RWPE2 (cell line): ENCODE measurements around the gene XPNPEP1.
A peak's percentile ranks its signal among the peaks of the same experiment; 100 is the strongest.
"Not testable (repeated sequence)": the region's sequence is repeated elsewhere in the genome, so short reads cannot be mapped to it uniquely, and the experiment has no call there.

Experiments used
- ATAC-seq: fragments of 200-7000 bp; cut with Tn5 transposase; 3 replicates; pipeline ENCODE4 v1.9.1; 2021; ENCODE audit warnings: low read depth
- DNase-seq: peaks from one replicate; pipeline ENCODE4 v3.0.0-alpha.2; 2020; ENCODE audit warnings: low spot score
- H3K27ac ChIP-seq: fragments of 450-650 bp; 2 replicates; pipeline ENCODE4 v1.5.1; 2017; ENCODE audit warnings: mild to moderate bottlenecking; ENCODE audit not compliant: poor library complexity, severe bottlenecking
- H3K27me3 ChIP-seq: fragments of 250-450 bp; sonication (Bioruptor Pico); 2 replicates; pipeline ENCODE4 v1.5.1; 2021; ENCODE audit warnings: mild to moderate bottlenecking, moderate library complexity; ENCODE audit not compliant: insufficient read depth, poor library complexity, severe bottlenecking
- H3K36me3 ChIP-seq: fragments of 250-450 bp; sonication (Bioruptor Pico); 2 replicates; pipeline ENCODE4 v1.5.1; 2020; ENCODE audit warnings: low read depth, mild to moderate bottlenecking, moderate library complexity
- H3K4me1 ChIP-seq: fragments of 250-450 bp; sonication (Bioruptor Pico); 2 replicates; pipeline ENCODE4 v1.5.1; 2021; ENCODE audit warnings: mild to moderate bottlenecking, moderate library complexity; ENCODE audit not compliant: insufficient read depth, poor library complexity, severe bottlenecking
- H3K4me3 ChIP-seq: fragments of 250-450 bp; sonication (Bioruptor Pico); 2 replicates; pipeline ENCODE4 v1.5.1; 2021; ENCODE audit warnings: mild to moderate bottlenecking, moderate library complexity; ENCODE audit not compliant: severe bottlenecking
- H3K9me3 ChIP-seq: fragments of 250-450 bp; sonication (Bioruptor Pico); 2 replicates; pipeline ENCODE4 v1.5.1; 2021; ENCODE audit warnings: mild to moderate bottlenecking, moderate library complexity; ENCODE audit not compliant: severe bottlenecking
- CTCF ChIP-seq: fragments of 450-650 bp; IDR thresholded peaks from one replicate; pipeline ENCODE4 v1.5.1; 2017; ENCODE audit warnings: mild to moderate bottlenecking, moderate library complexity; ENCODE audit not compliant: poor library complexity, severe bottlenecking

XPNPEP1 gene

DNA sequence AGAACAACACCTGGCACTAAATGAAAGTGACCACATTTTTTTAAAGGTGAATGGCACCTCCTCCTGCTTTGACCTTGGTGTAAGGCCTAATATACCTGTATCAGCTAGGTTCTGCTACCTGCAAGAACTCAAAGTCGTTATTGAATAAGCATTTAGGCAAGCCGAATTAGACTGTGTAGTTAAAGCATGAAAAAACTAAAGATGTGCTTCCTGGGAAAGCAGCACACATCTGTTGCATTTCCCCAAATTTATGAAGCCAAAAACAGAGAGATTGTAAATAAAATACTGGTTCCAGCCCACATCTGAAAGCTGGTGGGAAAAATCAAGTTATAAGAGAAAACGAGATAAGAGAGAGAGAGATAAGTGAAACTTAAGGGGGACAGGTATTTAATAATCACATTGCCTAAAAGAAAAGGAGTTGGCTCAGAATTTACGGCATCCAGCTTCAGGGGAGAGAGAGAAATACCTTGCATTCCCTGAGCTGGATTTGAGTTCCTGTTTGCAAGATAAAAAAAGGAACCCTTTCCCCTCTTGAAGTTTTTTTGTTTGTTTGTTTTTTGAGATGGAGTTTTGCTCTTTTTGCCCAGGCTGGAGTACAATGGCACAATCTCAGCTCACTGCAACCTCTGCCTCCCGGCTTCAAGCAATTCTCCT lies 1.8 kb upstream of the XPNPEP1 start:
- no peaks in the 10 kb centered on the region for H3K36me3 ChIP-seq
- no peaks in the 10 kb centered on the region for H3K27me3 ChIP-seq
- ATAC-seq (no peak), DNase-seq (no peak)
- H3K4me3 ChIP-seq: no peak overlapping the region
- no peak for TF ChIP-seq CTCF
- no peaks in the 10 kb centered on the region for H3K9me3 ChIP-seq
- peaks cover 9% of the 10 kb centered on the region for H3K4me1 ChIP-seq
- H3K27ac ChIP-seq: no peak overlapping the region

DNA sequence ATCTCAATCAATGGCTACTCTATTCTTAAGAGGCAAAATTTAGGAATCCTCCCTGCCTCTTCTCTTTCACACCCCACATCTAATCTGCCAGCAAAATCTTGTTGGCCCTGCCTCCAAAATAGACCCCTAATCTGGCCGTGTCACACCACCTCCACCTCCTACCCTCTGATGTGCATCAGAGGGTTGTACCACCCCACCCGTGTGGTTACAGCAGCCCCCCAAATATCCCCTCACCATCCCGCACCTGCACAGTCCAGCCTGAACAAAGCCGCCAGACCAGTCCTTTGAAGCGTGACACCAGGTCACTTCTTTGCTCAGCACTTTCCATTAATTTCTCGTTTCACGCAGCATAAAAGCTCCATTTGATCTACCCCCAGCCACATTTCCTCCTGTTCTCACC lies 776 bp upstream of the XPNPEP1 start:
- Histone ChIP-seq H3K36me3 (no peaks in the 10 kb centered on the region; the same call in 1 of the 2 replicates), H3K4me3 (peak overlapping the region; percentile 83), H3K9me3 (no peaks in the 10 kb centered on the region), H3K4me1 (peaks cover 9% of the 10 kb centered on the region), H3K27ac (no peak overlapping the region), H3K27me3 (no peaks in the 10 kb centered on the region)
- no peak for DNase-seq
- ATAC-seq: no peak
- no peak for TF ChIP-seq CTCF

DNA sequence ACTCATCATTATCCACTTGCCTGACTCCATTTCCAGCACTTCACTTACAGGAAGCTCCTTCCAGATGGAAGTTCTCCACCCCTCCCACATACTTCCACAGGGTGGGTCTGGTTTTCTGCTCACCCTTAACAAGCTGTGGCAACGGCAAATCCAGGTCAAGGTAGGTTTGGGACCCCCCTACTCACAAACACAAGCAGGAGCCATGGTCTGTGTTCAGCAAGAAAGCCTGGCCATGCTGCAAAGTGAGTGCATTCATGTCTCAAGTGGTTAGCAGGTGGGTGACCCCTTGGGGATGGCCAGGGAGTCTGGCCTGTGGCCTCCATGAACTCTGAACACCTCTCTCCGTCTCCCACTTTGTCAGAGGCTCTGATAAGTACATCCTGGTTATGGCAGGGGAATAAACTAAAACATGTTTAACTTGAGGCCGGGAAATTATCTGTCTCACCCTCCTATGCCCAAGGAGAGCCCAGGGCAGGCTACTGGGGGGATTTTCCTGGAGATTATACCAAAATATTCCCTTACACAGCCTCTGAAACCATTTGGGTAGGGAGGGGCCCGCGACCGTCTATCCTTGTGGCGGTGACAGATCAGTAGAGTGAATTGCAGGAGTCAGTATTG lies 844 bp downstream of the XPNPEP1 start:
- Histone ChIP-seq H3K27me3 (no peaks in the 10 kb centered on the region), H3K36me3 (no peaks in the 10 kb centered on the region; the same call in 1 of the 2 replicates), H3K9me3 (no peaks in the 10 kb centered on the region), H3K27ac (peak overlapping the region; percentile 61), H3K4me3 (peak overlapping the region; percentile 83), H3K4me1 (peaks cover 9% of the 10 kb centered on the region)
- DNase-seq (no peak), ATAC-seq (peak; percentile 24; the same call in 2 of the 3 replicates)
- no peak for TF ChIP-seq CTCF

- Histone ChIP-seq H3K9me3 (no peaks in the 10 kb centered on the region), H3K36me3 (no peaks in the 10 kb centered on the region; the same call in 1 of the 2 replicates), H3K27ac (no peak overlapping the region), H3K4me1 (peaks cover 18% of the 10 kb centered on the region), H3K4me3 (no peak overlapping the region), H3K27me3 (no peaks in the 10 kb centered on the region)
- ATAC-seq: no peak
- no peak for DNase-seq
- TF ChIP-seq CTCF: no peak
Measured at GRCh38 chr10:109920016-109920415, 3.3 kb downstream of the XPNPEP1 start.

DNA sequence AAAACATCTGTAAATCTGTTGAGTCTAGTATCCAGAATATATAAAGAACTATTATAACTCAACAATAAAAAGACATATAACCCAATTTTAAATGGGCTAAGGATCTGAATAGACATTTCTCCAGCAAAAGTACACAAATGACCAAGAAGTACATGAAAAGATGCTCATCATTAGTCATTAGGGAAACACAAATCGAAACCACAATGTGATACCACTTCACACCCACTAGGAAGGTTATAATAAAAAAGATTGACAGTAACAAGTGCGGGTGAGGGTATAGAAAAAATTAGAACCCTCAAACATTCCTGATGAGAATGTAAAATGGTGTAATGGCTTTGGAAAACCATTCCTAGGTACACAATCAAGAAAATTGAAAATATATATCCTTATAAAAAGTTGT lies 4.1 kb downstream of the XPNPEP1 start:
- DNase-seq (no peak), ATAC-seq (no peak)
- TF ChIP-seq CTCF: no peak
- peaks cover 3% of the 10 kb centered on the region; the same call in 1 of the 2 replicates for H3K36me3 ChIP-seq
- H3K27me3 ChIP-seq: no peaks in the 10 kb centered on the region
- no peaks in the 10 kb centered on the region for H3K9me3 ChIP-seq
- H3K4me3 ChIP-seq: no peak overlapping the region
- H3K4me1 ChIP-seq: peaks cover 25% of the 10 kb centered on the region
- no peak overlapping the region for H3K27ac ChIP-seq

DNA sequence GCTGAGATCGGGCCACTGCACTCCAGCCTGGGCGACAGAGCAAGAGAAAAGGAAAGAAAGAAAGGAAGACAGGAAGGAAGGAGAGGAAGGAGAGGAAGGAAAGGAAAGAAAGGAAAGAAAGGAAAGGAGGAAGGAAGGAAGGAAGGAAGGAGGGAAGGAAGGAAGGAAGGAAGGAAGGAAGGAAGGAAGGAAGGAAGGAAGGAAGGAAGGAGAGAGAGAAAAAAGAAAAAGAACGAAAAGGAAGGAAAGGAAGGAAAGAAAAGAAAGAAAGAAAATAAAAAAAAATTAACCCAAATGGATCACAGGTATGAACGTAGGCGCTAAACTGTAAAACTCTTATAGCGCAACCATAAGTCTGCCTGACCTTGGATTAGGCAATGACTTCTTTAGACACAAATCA lies 4.6 kb downstream of the XPNPEP1 start:
- H3K4me1 ChIP-seq: peaks cover 30% of the 10 kb centered on the region
- not testable (repeated sequence) for ATAC-seq, DNase-seq, H3K9me3 ChIP-seq, H3K4me3 ChIP-seq, H3K27ac ChIP-seq, H3K36me3 ChIP-seq, H3K27me3 ChIP-seq
